Adipocyte (in vitro differentiated cells): ENCODE data around the gene VGLL4.
"Not testable (repeated sequence)": the region's sequence is repeated elsewhere in the genome, so short reads cannot be mapped to it uniquely, and the experiment has no call there.

Experiments
- DNase-seq: peaks from one replicate; pipeline ENCODE4 v3.0.0-alpha.2; 2015; ENCODE audit warnings: low read depth
- H3K27me3 ChIP-seq: replicated peaks from 2 replicates; pipeline ENCODE4 v1.7.0; 2013; ENCODE audit warnings: mild to moderate bottlenecking, low read length, moderate library complexity; ENCODE audit not compliant: control insufficient read depth, insufficient read depth
- H3K36me3 ChIP-seq: 2 replicates; pipeline ENCODE4 v1.7.0; 2013; ENCODE audit warnings: low read length, mild to moderate bottlenecking, moderate library complexity; ENCODE audit not compliant: control insufficient read depth, insufficient read depth, severe bottlenecking
- H3K4me1 ChIP-seq: 2 replicates; pipeline ENCODE4 v1.7.0; 2013; ENCODE audit warnings: mild to moderate bottlenecking, low read length, moderate library complexity; ENCODE audit not compliant: control insufficient read depth, insufficient read depth
- H3K4me3 ChIP-seq: 2 replicates; pipeline ENCODE4 v1.7.0; 2013; ENCODE audit warnings: mild to moderate bottlenecking, low read length, moderate library complexity
- H3K9ac ChIP-seq: 2 replicates; pipeline ENCODE4 v1.7.0; 2013; ENCODE audit warnings: mild to moderate bottlenecking, low read length, moderate library complexity
- H3K9me3 ChIP-seq: 2 replicates; pipeline ENCODE4 v1.7.0; 2013; ENCODE audit warnings: mild to moderate bottlenecking, low read length, moderate library complexity; ENCODE audit not compliant: control insufficient read depth

Gene VGLL4, protein sequence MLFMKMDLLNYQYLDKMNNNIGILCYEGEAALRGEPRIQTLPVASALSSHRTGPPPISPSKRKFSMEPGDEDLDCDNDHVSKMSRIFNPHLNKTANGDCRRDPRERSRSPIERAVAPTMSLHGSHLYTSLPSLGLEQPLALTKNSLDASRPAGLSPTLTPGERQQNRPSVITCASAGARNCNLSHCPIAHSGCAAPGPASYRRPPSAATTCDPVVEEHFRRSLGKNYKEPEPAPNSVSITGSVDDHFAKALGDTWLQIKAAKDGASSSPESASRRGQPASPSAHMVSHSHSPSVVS

DNA sequence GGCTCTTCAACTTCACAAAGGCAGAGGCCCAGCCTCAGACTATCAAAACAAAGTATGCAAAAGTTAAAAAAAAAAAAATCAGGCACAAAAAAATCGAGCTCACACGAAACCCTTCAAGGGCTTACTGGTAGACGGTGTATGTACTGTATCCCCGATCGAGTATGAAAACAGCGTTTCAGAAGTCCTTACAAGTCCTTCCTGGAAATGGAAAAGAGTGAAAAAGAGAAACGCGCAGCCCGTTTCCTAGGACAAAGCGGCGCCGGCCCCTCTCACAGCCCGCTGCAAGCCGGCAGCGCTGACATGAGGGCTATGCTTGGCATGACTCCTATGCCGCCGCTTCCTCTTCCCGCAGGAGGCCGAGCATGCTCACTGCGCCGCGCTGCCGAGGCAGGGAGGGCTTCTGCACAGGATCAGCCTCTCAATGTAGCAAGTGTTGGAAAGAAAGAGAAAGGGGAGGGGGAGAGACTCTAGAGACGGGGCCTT, at the start of gene VGLL4:
VGLL4 (minus strand) TSS at position 311 of the 483 bp plus-strand sequence. CDS start 397 bp downstream, outside the sequence.
- peak within 1 kb of the TSS; percentile 95 for H3K9ac ChIP-seq
- peaks cover 25% of the 10 kb centered on the region for H3K4me1 ChIP-seq
- no peaks in the 10 kb centered on the region for H3K9me3 ChIP-seq
- no peaks in the 10 kb centered on the region for H3K27me3 ChIP-seq
- no peaks in the 10 kb centered on the region for H3K36me3 ChIP-seq
- DNase-seq, result peak; percentile 94
- peak within 1 kb of the TSS; percentile 99 for H3K4me3 ChIP-seq

DNA sequence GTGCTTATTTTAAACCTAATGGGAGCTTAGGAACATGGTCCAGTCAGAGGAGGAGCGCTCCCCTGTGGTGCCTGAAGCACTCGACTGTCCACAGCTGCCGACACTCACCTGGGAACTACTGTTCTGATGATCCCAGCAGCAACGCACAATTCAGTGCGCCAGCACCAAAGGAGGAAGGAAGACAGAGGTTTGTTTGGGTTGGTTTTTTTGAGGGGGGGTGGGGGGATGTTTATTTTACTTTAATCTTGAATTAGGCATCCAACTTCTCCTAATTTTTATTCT, 48.8 kb upstream of the VGLL4 start:
- peaks cover 19% of the 10 kb centered on the region for H3K4me1 ChIP-seq
- no peaks in the 10 kb centered on the region for H3K36me3 ChIP-seq
- no peak overlapping the region for H3K4me3 ChIP-seq
- no peaks in the 10 kb centered on the region for H3K9me3 ChIP-seq
- no peak for DNase-seq
- no peak overlapping the region for H3K9ac ChIP-seq
- H3K27me3 ChIP-seq, result no peaks in the 10 kb centered on the region

DNA sequence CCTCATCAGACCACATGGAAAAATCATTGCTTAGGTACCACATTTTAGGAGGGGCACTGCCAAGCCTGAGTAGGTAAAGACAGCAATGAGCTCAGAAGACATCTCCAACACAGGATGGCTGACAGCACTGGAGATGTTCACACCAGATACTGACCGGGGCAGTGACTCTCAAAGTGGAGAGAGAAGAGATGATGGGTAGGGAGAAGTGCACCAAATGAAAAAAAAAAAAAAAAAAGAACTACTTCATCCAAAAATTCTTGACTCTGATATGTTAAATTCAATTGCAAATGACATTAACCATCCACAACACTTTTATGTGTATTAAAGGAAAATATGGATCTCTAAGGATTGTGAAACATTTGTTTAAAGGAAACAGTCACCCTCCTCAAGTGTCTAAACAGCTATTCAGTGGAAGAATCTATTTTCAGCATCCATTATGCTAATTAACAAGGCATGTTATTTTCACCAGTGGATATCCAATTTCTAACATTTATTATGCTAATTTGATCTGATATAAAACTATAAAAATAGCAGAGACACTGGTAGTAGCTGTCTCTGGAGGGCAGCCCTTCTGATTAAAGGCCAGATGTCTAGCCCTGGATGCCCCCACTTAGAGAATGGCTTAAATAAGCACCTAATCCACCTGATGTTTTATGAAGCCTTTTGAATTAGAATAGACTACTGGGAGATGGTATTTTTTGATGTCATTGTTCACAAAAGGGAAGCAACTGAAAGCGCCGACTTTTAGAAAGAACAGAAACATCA, 48.2 kb upstream of the VGLL4 start:
- no peak for DNase-seq
- H3K4me3 ChIP-seq, result no peak overlapping the region
- peaks cover 19% of the 10 kb centered on the region for H3K4me1 ChIP-seq
- H3K9me3 ChIP-seq, result no peaks in the 10 kb centered on the region
- no peak overlapping the region for H3K9ac ChIP-seq
- H3K36me3 ChIP-seq, result no peaks in the 10 kb centered on the region
- H3K27me3 ChIP-seq, result no peaks in the 10 kb centered on the region

DNA sequence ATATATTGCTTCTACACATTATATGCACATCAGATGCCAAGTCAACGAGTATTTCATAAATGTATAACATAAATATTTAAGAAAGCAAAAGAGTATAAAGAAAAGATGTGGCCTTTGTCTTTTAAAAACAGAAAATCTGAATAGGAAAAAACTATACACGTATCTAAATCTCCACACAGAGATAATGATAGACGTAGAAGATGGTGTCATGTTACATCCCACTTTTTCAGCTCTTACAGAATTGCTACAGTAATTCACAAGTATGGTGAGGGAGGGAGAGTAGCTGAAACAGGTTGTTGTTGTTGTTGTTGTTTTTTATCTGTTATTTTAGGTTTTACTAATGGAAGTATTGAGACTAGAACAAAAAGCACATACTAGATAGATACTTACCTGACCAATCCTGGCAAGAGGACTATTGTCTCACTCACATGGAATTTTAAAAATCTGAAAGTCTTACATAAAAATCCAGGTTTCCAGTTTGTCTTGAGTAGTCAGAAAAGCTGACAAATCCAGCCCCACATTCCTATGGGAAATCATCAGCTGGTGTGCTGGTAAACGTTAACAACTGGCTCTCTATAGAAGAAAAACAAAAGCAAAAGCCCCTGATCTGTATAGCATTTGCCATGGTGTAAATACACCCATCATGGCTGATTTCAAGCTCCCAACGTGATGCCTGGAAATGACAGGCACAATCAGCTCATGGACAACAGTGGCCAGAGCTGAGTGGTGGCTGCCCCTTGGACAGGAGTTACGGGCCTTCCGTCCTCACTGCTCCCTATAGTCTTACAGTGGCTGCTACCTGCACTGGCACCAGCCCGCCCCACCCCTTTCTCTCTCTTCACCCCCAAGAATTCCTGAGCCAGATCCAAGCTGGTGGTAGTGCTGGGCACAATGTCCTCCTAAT, 47.4 kb upstream of the VGLL4 start:
- peaks cover 16% of the 10 kb centered on the region for H3K4me1 ChIP-seq
- H3K9me3 ChIP-seq, result no peaks in the 10 kb centered on the region
- H3K9ac ChIP-seq, result no peak overlapping the region
- H3K4me3 ChIP-seq, result no peak overlapping the region
- no peaks in the 10 kb centered on the region for H3K36me3 ChIP-seq
- DNase-seq, result peak; percentile 38
- no peaks in the 10 kb centered on the region for H3K27me3 ChIP-seq

DNA sequence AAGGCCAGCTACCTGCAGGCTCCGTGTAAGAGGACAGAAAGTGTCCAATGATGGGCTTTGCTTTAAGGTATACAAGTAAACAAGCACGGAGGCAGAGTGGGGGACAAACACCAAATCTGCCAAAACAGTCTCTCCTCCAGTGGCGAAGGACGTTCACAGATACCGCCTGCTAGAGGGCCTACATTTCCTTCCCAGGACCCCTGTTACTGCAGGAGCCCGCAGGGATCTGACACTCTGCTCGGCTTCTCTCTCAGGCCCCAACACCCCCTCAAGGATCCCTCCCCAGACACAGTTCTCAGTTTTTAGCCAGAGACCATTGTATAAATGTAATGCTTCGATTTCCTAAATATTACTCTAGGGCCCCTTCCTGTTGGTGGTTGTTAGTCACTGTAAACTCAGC, 46.0 kb upstream of the VGLL4 start:
- no peaks in the 10 kb centered on the region for H3K27me3 ChIP-seq
- no peak overlapping the region for H3K4me3 ChIP-seq
- no peak overlapping the region for H3K9ac ChIP-seq
- no peaks in the 10 kb centered on the region for H3K36me3 ChIP-seq
- peaks cover 5% of the 10 kb centered on the region for H3K4me1 ChIP-seq
- no peaks in the 10 kb centered on the region for H3K9me3 ChIP-seq
- DNase-seq, result no peak

DNA sequence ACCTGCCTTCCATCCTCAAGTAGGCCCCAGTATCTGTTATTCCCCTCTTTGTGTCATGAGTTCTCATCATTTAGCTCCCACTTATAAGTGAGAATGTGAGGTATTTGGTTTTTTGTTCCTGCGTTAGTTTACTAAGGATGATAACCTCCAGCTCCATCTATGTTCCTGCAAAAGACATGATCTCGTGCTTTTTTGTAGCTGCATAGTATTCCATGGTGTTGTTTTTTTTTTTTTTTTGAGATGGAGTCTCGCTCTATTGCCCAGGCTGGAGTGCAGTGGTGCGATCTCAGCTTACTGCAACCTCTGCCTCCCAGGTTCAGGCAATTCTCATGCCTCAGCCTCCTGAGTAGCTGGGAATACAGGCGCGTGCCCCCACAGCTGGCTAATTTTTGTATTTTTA, 41.3 kb upstream of the VGLL4 start:
- not testable (repeated sequence) for DNase-seq, H3K27me3 ChIP-seq

DNA sequence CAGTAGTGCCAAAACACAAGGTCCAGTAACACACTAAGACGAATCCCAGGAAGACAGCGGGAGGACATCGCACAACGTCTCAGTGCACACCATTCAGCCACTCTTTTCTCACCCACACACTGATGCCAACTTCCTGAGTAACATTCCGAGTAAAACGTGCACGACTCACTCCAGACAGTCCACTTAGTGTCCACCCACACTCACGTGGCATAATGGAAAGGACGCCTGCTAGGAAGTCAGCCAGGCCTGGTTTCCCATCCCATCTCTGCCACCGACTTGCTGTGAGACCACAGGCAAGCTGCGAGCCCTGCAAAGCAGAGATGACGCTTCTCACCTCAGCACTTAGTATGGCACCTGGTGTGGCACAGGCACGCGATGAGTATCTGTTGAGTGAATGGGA, 36.8 kb upstream of the VGLL4 start:
- H3K9ac ChIP-seq, result no peak overlapping the region
- no peaks in the 10 kb centered on the region for H3K36me3 ChIP-seq
- no peaks in the 10 kb centered on the region for H3K4me1 ChIP-seq
- DNase-seq, result no peak
- no peaks in the 10 kb centered on the region for H3K27me3 ChIP-seq
- no peaks in the 10 kb centered on the region for H3K9me3 ChIP-seq
- no peak overlapping the region for H3K4me3 ChIP-seq

More for the DNA sequence above, 41.3 kb upstream of the VGLL4 start:
- H3K9ac ChIP-seq, H3K9me3 ChIP-seq, H3K4me1 ChIP-seq, H3K4me3 ChIP-seq, H3K36me3 ChIP-seq: not testable (repeated sequence)

DNA sequence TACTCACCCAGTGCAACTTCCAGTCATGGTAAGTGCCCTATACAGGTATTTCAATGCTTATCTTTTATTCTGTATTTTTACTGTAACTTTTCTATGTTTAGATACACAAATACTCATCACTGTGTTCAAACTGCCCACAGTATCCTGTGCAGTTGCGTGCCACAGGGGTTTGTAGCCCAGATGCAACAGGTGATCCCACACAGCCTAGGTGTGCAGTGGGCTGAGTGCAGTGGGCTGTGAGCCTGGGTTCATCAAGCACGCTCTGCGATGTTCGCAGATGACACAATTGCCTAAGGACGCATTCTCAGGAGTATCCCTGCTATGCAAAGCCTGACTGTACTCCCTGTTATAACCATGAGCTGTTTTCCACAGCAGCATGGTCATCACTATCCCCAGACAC, 36.2 kb upstream of the VGLL4 start:
- no peaks in the 10 kb centered on the region for H3K36me3 ChIP-seq
- H3K9me3 ChIP-seq, result no peaks in the 10 kb centered on the region
- no peaks in the 10 kb centered on the region for H3K4me1 ChIP-seq
- H3K27me3 ChIP-seq, result no peaks in the 10 kb centered on the region
- DNase-seq, result no peak
- H3K9ac ChIP-seq, result no peak overlapping the region
- no peak overlapping the region for H3K4me3 ChIP-seq

DNA sequence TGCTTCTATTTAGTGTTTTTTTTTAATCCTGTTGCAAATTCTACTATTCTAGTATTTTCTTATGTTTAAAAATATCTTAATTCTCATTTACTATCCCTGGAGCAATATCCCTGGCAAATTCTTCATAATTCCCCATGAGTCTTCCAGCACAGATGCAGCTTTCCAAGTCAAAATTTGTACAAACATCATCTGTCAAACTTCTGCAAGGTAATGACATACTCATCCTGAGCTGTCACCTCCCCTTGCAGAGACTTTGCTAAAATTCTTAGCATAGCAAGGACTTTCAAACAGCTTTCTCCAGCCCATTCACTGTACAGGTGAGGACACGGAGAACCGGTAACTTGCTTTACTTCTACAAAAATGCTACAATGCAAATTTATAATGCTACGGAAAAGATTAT, 28.6 kb upstream of the VGLL4 start:
- Histone ChIP-seq H3K4me3 (peak overlapping the region; percentile 56), H3K4me1 (peaks cover 18% of the 10 kb centered on the region), H3K9ac (peak overlapping the region; percentile 9), H3K9me3 (no peaks in the 10 kb centered on the region), H3K27me3 (no peaks in the 10 kb centered on the region), H3K36me3 (no peaks in the 10 kb centered on the region)
- no peak for DNase-seq

DNA sequence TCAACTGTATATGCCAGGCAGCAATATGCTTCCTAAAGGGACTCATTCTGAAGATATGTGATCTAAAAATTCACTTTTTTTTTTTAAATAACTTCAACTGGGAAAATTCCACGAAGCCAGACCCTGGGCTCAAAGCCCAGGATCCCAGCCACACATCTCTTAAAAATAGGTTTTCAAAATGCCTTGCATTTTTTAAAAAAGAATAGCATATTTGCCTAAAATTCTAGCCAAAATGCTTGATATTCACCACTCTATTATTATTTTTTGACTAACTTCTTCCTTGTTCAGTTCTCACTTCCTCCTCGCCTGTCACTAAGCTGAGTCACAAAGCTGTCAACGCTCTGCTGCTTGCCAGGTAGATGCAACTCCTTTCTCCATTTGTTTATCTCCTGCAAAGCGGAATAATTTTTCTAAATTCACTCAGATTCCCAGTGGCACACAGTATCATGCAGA, 28.0 kb upstream of the VGLL4 start:
- DNase-seq, result peak; percentile 67
- Histone ChIP-seq H3K36me3 (no peaks in the 10 kb centered on the region), H3K9ac (no peak overlapping the region), H3K4me1 (peaks cover 18% of the 10 kb centered on the region), H3K4me3 (peak overlapping the region; percentile 56), H3K9me3 (no peaks in the 10 kb centered on the region), H3K27me3 (no peaks in the 10 kb centered on the region)
